PFSK-1 (cell line): ENCODE data around the gene GHDC.

Experiments used
- FOXP2 ChIP-seq: optimal IDR thresholded peaks from 2 replicates; pipeline ENCODE3; 2011; ENCODE audit warnings: borderline replicate concordance, control low read depth, inconsistent platforms; ENCODE audit not compliant: insufficient read depth; ENCODE audit errors: extremely low read length, extremely low read depth
- POLR2AphosphoS5 ChIP-seq: IDR thresholded peaks from 2 replicates; pipeline ENCODE4 v1.6.1; 2012; ENCODE audit warnings: low read depth, mild to moderate bottlenecking, control low read depth, low read length, moderate library complexity
- REST ChIP-seq, 2 experiments: IDR thresholded peaks; 2 replicates each; pipeline versions ENCODE4 v1.6.1 to v1.8.0; 2011 to 2012; ENCODE audit warnings: low read depth in 2 of 2, low read length in 2 of 2, control low read depth in 1 of 2, inconsistent platforms in 1 of 2, mild to moderate bottlenecking in 1 of 2, moderate library complexity in 1 of 2; ENCODE audit not compliant: insufficient read depth in 1 of 2
- SIN3A ChIP-seq: IDR thresholded peaks from 2 replicates; pipeline ENCODE4 v1.6.1; 2012; ENCODE audit warnings: mild to moderate bottlenecking, low read length, moderate library complexity, borderline replicate concordance; ENCODE audit not compliant: insufficient read depth
- TAF1 ChIP-seq: IDR thresholded peaks from 2 replicates; pipeline ENCODE4 v1.6.1; 2012; ENCODE audit warnings: low read length, control low read depth, borderline replicate concordance; ENCODE audit not compliant: insufficient read depth

The GHDC gene

GRCh38 chr17:42233156-42233555, 38.9 kb upstream of the GHDC start:
- TF ChIP-seq TAF1: no peak
- TF ChIP-seq FOXP2: no peak
- TF ChIP-seq REST (IDR thresholded peaks at IDR 0.05; ENCODE audit: insufficient read depth in 1 of 2, low read depth in 2 of 2, low read length in 2 of 2): no peak
- no peak for TF ChIP-seq POLR2AphosphoS5
- TF ChIP-seq SIN3A: no peak

GRCh38 chr17:42230225-42230624, 35.9 kb upstream of the GHDC start:
- TF ChIP-seq TAF1 (no peak), SIN3A (no peak), FOXP2 (no peak), REST (IDR thresholded peaks at IDR 0.05; ENCODE audit: insufficient read depth in 1 of 2, low read depth in 2 of 2, low read length in 2 of 2) (no peak), POLR2AphosphoS5 (no peak)

- no peak for TF ChIP-seq SIN3A
- no peak for TF ChIP-seq REST (IDR thresholded peaks at IDR 0.05; ENCODE audit: insufficient read depth in 1 of 2, low read depth in 2 of 2, low read length in 2 of 2)
- TF ChIP-seq POLR2AphosphoS5: no peak
- TF ChIP-seq TAF1: no peak
- TF ChIP-seq FOXP2: no peak
Measured at GRCh38 chr17:42227849-42228700, 33.8 kb upstream of the GHDC start.

GRCh38 chr17:42225646-42226045, 31.4 kb upstream of the GHDC start:
- TF ChIP-seq POLR2AphosphoS5 (no peak), REST (IDR thresholded peaks at IDR 0.05; ENCODE audit: insufficient read depth in 1 of 2, low read depth in 2 of 2, low read length in 2 of 2) (no peak), TAF1 (no peak), FOXP2 (no peak), SIN3A (no peak)

GRCh38 chr17:42224651-42225050, 30.4 kb upstream of the GHDC start:
- no peak for TF ChIP-seq SIN3A
